GM18511 (cell line): ENCODE results near the gene ENTREP3.
A peak's percentile ranks its signal among the peaks of the same experiment; 100 is the strongest.

Source experiments
- ATAC-seq: cut with Tn5 transposase; IDR thresholded peaks from one replicate; pipeline ENCODE4 v1.9.1; 2021; ENCODE audit warnings: mild to moderate bottlenecking, moderate library complexity; ENCODE audit not compliant: unreplicated experiment

The ENTREP3 gene

GRCh38 chr1:155279268-155279667 lies 24.0 kb upstream of the ENTREP3 start:
- no peak for ATAC-seq

DNA sequence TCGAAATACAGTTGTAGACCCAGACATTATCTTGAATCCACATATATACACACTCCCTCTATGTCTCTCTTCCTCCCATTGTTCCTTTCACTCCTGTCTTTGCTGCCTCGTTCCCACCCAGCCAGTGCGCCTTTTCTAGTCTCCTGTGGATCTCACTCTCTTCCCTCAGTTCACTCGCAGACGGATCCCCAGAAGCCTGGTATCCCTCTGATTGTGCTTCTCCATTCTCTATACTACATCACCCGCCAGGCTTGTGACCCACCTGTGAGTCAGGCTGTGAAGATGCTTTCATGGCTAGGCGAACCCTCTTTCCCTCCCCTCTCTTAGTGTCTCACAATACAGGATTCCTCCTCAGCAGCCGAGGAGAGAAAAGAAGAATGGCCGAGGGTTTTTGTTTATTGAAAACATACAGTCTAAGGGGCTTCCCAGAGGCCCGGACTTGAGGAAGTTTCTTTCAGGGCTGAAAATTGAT lies 23.4 kb upstream of the ENTREP3 start:
- no peak for ATAC-seq

- ATAC-seq = no peak
Measured at GRCh38 chr1:155277902-155278688, 22.8 kb upstream of the ENTREP3 start.

- peak; percentile 69 for ATAC-seq
Measured at GRCh38 chr1:155277070-155277901, 22.0 kb upstream of the ENTREP3 start, which contains the start of gene HCN3. HCN3 (plus strand) TSS chr1:155277463; CDS start chr1:155277591, 128 bp downstream.

DNA sequence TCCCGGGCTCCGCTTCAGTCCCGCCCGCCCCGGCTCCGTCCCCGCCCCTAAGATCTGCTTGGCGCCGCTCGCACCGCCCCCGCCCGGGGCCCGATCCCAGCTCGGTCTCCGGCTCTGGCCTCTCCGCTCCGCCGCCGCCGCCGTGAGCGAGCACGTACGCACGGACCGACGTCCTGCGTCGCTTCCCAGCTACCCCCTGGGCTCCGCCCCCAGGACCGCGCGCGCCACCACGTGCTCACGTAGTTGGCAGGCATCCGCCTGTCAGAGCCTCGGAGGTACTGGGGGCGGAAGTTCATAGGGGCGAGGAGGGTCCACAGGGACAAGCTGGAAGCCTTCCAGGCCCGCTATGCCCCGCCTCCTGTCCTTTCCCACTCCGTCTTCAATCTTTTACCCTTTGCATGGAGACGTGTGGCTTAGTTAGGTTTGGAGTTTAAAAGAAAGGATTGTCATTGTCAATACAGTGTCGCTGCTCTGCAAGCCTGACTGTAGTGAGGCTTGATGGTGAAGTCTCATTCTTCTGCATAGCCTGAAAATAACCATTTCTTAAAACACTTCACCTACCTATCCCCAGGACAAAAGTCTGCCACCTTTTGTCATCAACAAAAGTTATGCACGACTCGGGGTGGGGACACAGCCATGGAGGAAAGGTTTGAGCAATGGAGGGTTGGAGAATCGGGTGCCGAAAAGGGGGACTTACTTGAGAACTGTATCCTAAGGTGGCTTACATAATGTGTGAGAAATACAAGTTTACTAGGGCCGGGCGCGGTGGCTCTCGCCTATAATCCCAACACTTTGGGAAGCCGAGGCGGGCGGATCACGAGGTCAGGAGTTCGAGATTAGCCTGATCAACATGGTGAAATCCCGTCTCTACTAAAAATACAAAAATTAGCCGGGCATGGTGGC lies 18.3 kb upstream of the ENTREP3 start, which contains the start of gene CLK2:
Gene CLK2, minus strand, starts transcription at position 162 of the 903 bp plus-strand sequence. CDS start 2,527 bp downstream, outside the sequence.
- ATAC-seq = peak; percentile 83

DNA sequence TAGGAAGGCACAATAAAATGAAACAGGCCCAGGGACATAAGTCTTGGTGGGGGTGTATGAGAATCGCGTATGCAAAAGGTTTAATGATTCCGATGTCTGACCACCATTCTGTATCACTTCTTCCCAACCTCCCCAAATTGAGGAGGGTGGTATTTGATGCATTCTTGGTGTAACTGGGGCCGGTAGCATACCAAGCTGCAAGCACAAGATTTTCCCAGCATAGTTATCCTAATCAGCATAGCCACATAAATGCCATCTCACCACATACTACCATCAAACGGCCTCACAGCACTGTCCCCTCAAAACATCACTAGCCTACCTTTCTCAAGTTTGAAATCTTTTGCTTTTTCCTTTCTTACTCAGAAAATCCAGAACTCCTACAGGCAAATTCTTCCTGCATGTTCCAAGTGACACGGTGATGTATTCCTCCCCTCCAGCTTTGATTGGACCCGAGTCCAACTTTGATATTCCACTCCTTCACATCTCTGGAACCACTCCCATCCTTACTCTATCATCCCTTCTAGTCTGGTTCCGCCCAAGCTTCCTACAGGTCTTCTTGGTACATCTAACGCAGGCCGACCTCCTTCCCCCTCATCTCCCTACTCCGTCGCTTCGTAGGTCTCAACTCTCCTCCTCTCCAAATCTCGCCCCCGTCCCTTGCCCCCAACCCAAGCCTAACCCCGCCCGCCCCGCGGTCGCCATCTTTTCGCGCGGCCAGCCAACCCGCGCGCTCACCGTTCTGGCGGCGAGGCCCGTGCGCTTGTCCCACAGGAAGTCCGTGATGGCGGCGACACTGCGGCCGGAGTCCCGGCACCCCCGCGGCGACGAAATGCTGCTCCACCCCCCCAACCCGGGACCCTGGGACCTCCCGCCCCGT lies 17.4 kb upstream of the ENTREP3 start:
- peak; percentile 44 for ATAC-seq

- ATAC-seq = no peak
Measured at GRCh38 chr1:155269381-155269780, 14.1 kb upstream of the ENTREP3 start.

DNA sequence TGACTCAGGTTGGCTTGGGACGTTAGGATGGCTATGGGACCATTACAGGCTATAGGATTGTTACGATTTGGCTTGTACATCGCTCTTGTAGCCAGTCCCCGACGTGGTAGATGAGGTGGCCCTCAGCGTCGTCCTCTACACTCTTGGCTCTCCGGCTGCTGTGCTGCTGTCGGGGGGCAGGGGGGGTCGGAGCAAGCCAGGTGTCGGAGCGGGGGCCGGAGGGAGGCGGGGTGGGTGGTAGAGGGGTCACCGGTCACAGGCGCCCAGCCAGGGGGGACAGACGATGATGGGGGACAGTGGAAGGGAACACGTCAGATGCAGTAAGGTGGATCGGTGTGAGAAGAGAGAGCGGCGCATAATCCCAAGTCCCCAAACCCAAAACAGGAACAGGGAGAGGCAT lies 13.3 kb upstream of the ENTREP3 start:
- no peak for ATAC-seq

DNA sequence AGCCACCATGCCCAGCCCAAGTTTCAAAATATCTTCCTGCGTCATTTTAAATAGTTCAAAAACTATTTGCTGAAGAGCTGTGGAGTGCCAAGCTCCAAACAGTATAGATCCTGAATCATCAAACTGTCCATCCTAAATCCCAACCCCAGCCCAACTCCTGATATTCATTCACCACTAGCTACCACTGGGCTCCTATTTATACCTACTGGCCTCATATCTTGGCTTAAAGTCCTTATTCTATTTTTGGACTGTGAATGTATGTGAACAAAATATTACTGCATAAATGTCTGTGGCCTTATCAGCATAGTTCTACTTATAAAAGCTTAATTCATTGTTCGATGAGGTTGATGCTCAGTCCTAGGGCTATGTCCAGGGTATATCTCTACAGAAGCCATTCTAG lies 12.1 kb upstream of the ENTREP3 start:
- ATAC-seq = no peak

- no peak for ATAC-seq
Measured at GRCh38 chr1:155266553-155266952, 11.3 kb upstream of the ENTREP3 start.

DNA sequence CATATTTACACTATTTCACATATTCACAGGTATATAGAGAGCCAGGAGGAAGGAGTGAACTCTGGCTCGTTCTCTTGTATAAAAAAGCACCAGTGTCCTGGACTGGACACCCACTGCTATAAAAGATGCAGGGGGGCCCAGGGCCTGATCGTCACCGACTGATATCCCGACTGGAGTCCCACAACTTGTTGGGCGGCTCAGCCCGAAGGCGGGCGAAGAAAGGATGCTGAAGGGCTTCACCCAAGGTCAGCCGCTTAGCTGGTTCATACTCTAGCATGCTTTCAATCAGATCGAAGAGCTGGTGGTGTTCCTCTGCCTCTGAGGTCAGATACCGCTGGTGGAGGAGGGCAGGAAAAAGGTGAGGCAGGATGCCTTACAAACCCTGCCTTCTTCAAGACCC lies 7.8 kb upstream of the ENTREP3 start:
- ATAC-seq = no peak

GRCh38 chr1:155261852-155262673 lies 6.8 kb upstream of the ENTREP3 start, which contains the start of gene SCAMP3:
SCAMP3 (minus strand) TSS chr1:155262360; CDS start chr1:155262151, 209 bp downstream.
- peak; percentile 96 for ATAC-seq

DNA sequence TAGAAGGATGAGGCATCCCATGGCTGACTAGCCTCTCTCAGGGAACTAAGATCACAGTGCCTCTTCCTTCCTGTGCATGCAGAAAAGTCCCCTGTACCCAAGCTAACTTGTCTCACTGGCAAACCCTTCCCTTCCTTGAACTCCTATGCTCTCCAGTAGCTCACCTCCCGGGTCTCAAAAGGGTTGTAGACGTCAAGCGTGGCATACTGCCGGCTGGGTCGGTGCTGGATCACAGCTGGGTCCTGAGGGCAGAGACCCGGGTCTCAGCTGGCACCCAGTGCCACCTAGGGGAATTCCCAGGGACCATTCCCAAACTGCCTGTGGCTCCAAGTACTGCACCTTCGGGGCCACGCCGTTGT lies 6.2 kb upstream of the ENTREP3 start:
- ATAC-seq = no peak

DNA sequence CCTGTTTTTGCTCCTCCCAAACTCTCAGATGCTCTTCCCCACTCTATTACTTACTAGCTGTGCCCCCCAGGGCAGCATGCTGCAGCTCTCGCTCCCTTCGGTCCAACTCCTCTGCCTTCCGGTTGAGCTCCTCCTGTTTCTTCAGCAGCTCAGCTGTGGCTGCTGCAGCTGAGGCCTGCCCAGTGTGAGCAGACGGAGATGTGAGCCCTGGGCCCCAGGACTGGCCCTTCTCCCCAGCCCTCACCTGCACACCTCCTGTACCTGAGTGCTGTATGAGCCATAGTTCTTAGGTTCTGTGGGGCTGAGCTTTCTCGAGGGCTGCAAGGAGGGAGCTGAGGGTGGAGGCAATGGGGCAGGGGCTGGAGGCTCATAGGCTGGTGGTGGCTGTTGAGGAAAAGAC lies 5.0 kb upstream of the ENTREP3 start:
- ATAC-seq = no peak

- ATAC-seq = no peak
Measured at GRCh38 chr1:155256058-155256852, 972 bp upstream of the ENTREP3 start.

- no peak for ATAC-seq
Measured at GRCh38 chr1:155254714-155255242, 505 bp downstream of the ENTREP3 start.

DNA sequence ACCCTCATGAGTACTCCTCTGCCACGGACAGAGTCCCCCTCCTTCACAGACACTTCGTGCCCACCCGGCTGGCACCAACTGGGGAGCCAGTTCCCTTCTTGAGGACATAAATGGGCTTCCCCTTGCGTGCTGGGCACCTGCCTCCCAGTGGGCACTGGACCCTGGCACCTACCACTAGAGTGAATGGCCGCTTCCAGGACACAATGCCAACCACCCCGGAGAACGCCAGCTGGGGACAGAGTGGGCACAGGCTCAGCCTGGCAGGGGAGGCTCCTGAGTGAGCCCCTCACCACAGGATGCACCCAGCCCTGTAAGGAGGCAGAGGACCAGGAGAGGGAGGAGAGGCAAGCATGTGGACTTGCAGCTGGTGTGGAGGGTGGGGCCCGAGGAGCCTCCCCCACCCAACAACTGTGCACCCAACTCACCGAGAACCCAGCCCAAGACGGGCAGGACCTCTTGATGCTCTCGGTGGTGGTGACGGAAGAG lies 1.0 kb downstream of the ENTREP3 start:
- ATAC-seq = no peak

DNA sequence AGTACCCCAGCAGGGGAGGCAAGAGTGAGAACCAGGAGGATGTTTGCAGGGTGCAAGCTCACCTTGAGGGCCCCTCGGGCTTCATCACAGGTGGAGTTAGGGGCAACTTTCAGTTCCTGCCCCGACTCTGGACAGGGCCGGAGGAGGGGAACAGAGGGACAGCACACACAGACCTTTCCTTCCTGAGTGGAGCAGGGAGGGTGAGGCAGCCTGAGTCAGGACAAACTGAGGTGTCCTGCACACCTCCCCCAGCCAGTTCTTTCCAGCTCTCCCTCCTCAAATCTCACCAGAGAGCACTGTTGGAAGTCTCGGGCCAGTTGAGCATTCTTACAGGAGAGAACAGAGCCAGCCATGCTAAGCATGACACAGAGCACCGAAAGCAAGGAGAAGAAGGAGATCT lies 1.5 kb downstream of the ENTREP3 start:
- no peak for ATAC-seq
